HEK293 (cell line): Measurements from ENCODE around the gene SLC16A10.

Source experiments
- CTCF ChIA-PET: fragments of 350-600 bp; formaldehyde crosslinking; extraction: SDS; loops from one replicate; lab custom pipeline; 2021; ENCODE audit warnings: antibody characterized with exemption; lab: Yijun Ruan, JAX
- POLR2A ChIA-PET: fragments of 300-600 bp; formaldehyde crosslinking; extraction: SDS; loops from one replicate; lab custom pipeline; 2020; ENCODE audit warnings: antibody characterized with exemption, inconsistent platforms; lab: Yijun Ruan, JAX
- H3K27ac ChIP-seq: fragments of 200-500 bp; sonication (Bioruptor generic); 2 replicates; pipeline ENCODE4 v1.5.1; 2014; ENCODE audit warnings: low read depth, low read length, control low read depth, inconsistent platforms; ENCODE audit errors: extremely low read depth
- H3K36me3 ChIP-seq, 2 experiments: fragments of 200-500 bp in 1 of 2; sonication (Bioruptor generic) in 1 of 2; 1 replicate in 1 of 2; 2 replicates in 1 of 2; pipeline ENCODE4 v1.5.1; 2014 to 2017; ENCODE audit warnings: inconsistent platforms in 2 of 2, low read length in 2 of 2; ENCODE audit not compliant: control insufficient read depth in 2 of 2, insufficient read depth in 1 of 2
- H3K4me1 ChIP-seq: fragments of 200-500 bp; sonication (Bioruptor generic); 2 replicates; pipeline ENCODE4 v1.5.1; 2014; ENCODE audit warnings: mild to moderate bottlenecking, low read length, inconsistent platforms; ENCODE audit not compliant: control insufficient read depth, insufficient read depth
- H3K4me3 ChIP-seq: 2 replicates; pipeline ENCODE4 v1.5.1; 2011; ENCODE audit warnings: low read depth, mild to moderate bottlenecking, control low read depth, low read length, moderate library complexity
- H3K9me3 ChIP-seq: fragments of 200-500 bp; sonication (Bioruptor generic); 2 replicates; pipeline ENCODE4 v1.5.1; 2014; ENCODE audit warnings: low read depth, low read length, inconsistent platforms; ENCODE audit not compliant: control insufficient read depth, insufficient read depth
- ATF2 ChIP-seq: fragments of 450-650 bp; formaldehyde crosslinking; IDR thresholded peaks from 2 replicates; pipeline ENCODE4 v1.5.1; 2016; ENCODE audit warnings: missing biosample characterization, missing genetic modification characterization, low read depth
- ELK4 ChIP-seq: IDR thresholded peaks from 2 replicates; pipeline ENCODE4 v1.6.1; 2011; ENCODE audit warnings: mild to moderate bottlenecking, low read depth, low read length, borderline replicate concordance
- FEZF1 ChIP-seq: fragments of 450-650 bp; formaldehyde crosslinking; IDR thresholded peaks from 2 replicates; pipeline ENCODE4 v1.5.1; 2016; ENCODE audit warnings: missing biosample characterization, missing genetic modification characterization
- IKZF3 ChIP-seq: fragments of 450-650 bp; IDR thresholded peaks from 2 replicates; pipeline ENCODE4 v1.5.0; 2018; ENCODE audit warnings: missing biosample characterization, mild to moderate bottlenecking, missing genetic modification characterization, moderate library complexity
- KLF7 ChIP-seq: fragments of 450-650 bp; formaldehyde crosslinking; IDR thresholded peaks from 2 replicates; pipeline ENCODE4 v1.5.1; 2016; ENCODE audit warnings: missing biosample characterization, missing genetic modification characterization, borderline replicate concordance
- KLF8 ChIP-seq: fragments of 450-650 bp; formaldehyde crosslinking; IDR thresholded peaks from 2 replicates; pipeline ENCODE4 v1.5.1; 2016; ENCODE audit warnings: missing biosample characterization, missing genetic modification characterization
- PATZ1 ChIP-seq: fragments of 450-650 bp; formaldehyde crosslinking; IDR thresholded peaks from 2 replicates; pipeline ENCODE4 v1.5.1; 2016; ENCODE audit warnings: missing biosample characterization, missing genetic modification characterization
- RBAK ChIP-seq: fragments of 450-650 bp; formaldehyde crosslinking; IDR thresholded peaks from 2 replicates; pipeline ENCODE4 v1.5.1; 2016; ENCODE audit warnings: missing biosample characterization, missing genetic modification characterization
- REST ChIP-seq: fragments of 450-650 bp; formaldehyde crosslinking; IDR thresholded peaks from 2 replicates; pipeline ENCODE4 v1.5.1; 2016; ENCODE audit warnings: missing biosample characterization, missing genetic modification characterization
- SETDB1 ChIP-seq: IDR thresholded peaks from one replicate; pipeline ENCODE4 v1.6.1; 2017; ENCODE audit warnings: mild to moderate bottlenecking, low read length, moderate library complexity, mixed read lengths; ENCODE audit not compliant: insufficient read length
- ZBTB17 ChIP-seq: fragments of 450-650 bp; formaldehyde crosslinking; IDR thresholded peaks from 2 replicates; pipeline ENCODE4 v1.5.1; 2016; ENCODE audit warnings: missing biosample characterization, missing genetic modification characterization
- ZBTB8A ChIP-seq: fragments of 450-650 bp; formaldehyde crosslinking; IDR thresholded peaks from 2 replicates; pipeline ENCODE4 v1.5.1; 2016; ENCODE audit warnings: missing biosample characterization, missing genetic modification characterization
- ZNF112 ChIP-seq: fragments of 450-650 bp; formaldehyde crosslinking; IDR thresholded peaks from 2 replicates; pipeline ENCODE4 v1.5.0; 2017; ENCODE audit warnings: missing biosample characterization, missing genetic modification characterization
- ZNF140 ChIP-seq: fragments of 450-650 bp; formaldehyde crosslinking; IDR thresholded peaks from 2 replicates; pipeline ENCODE4 v1.5.1; 2016; ENCODE audit warnings: missing biosample characterization, missing genetic modification characterization
- ZNF184 ChIP-seq: fragments of 450-650 bp; IDR thresholded peaks from 2 replicates; pipeline ENCODE4 v1.5.1; 2018; ENCODE audit warnings: missing biosample characterization, mild to moderate bottlenecking, missing genetic modification characterization
- ZNF221 ChIP-seq: fragments of 450-650 bp; formaldehyde crosslinking; IDR thresholded peaks from 2 replicates; pipeline ENCODE4 v1.5.1; 2017; ENCODE audit warnings: missing biosample characterization, missing genetic modification characterization, borderline replicate concordance
- ZNF239 ChIP-seq: fragments of 450-650 bp; formaldehyde crosslinking; IDR thresholded peaks from 2 replicates; pipeline ENCODE4 v1.5.1; 2016; ENCODE audit warnings: missing biosample characterization, missing genetic modification characterization
- ZNF335 ChIP-seq: fragments of 450-650 bp; formaldehyde crosslinking; conservative IDR thresholded peaks from 2 replicates; pipeline ENCODE4 v1.5.1; 2016; ENCODE audit warnings: missing biosample characterization, missing genetic modification characterization
- ZNF37A ChIP-seq: fragments of 450-650 bp; IDR thresholded peaks from 2 replicates; pipeline ENCODE4 v1.5.1; 2018; ENCODE audit warnings: missing biosample characterization, missing genetic modification characterization
- ZNF404 ChIP-seq: fragments of 450-650 bp; formaldehyde crosslinking; IDR thresholded peaks from 2 replicates; pipeline ENCODE4 v1.5.1; 2017; ENCODE audit warnings: missing biosample characterization, missing genetic modification characterization
- ZNF530 ChIP-seq: fragments of 450-650 bp; formaldehyde crosslinking; IDR thresholded peaks from 2 replicates; pipeline ENCODE4 v1.5.1; 2016; ENCODE audit warnings: low read depth, missing biosample characterization, missing genetic modification characterization
- ZNF549 ChIP-seq: fragments of 450-650 bp; IDR thresholded peaks from 2 replicates; pipeline ENCODE4 v1.5.1; 2018; ENCODE audit warnings: missing biosample characterization, missing genetic modification characterization, mild to moderate bottlenecking, inconsistent platforms, moderate library complexity
- ZNF561 ChIP-seq: fragments of 450-650 bp; IDR thresholded peaks from 2 replicates; pipeline ENCODE4 v1.5.1; 2018; ENCODE audit warnings: missing biosample characterization, missing genetic modification characterization, borderline replicate concordance
- ZNF571 ChIP-seq: fragments of 450-650 bp; formaldehyde crosslinking; IDR thresholded peaks from 2 replicates; pipeline ENCODE4 v1.5.0; 2017; ENCODE audit warnings: missing biosample characterization, missing genetic modification characterization
- ZNF580 ChIP-seq: fragments of 450-650 bp; formaldehyde crosslinking; IDR thresholded peaks from 2 replicates; pipeline ENCODE4 v1.5.1; 2016; ENCODE audit warnings: missing biosample characterization, missing genetic modification characterization
- ZNF629 ChIP-seq: fragments of 450-650 bp; formaldehyde crosslinking; IDR thresholded peaks from 2 replicates; pipeline ENCODE4 v1.5.1; 2017; ENCODE audit warnings: missing biosample characterization, missing genetic modification characterization
- ZNF660 ChIP-seq: fragments of 450-650 bp; IDR thresholded peaks from 2 replicates; pipeline ENCODE4 v1.5.1; 2018; ENCODE audit warnings: missing biosample characterization, mild to moderate bottlenecking, missing genetic modification characterization
- ZNF776 ChIP-seq: fragments of 450-650 bp; formaldehyde crosslinking; IDR thresholded peaks from 2 replicates; pipeline ENCODE4 v1.5.0; 2017; ENCODE audit warnings: missing biosample characterization, missing genetic modification characterization, borderline replicate concordance
- ZNF791 ChIP-seq: fragments of 450-650 bp; formaldehyde crosslinking; IDR thresholded peaks from 2 replicates; pipeline ENCODE4 v1.5.1; 2016; ENCODE audit warnings: missing biosample characterization, missing genetic modification characterization
- ZSCAN16 ChIP-seq: fragments of 450-650 bp; formaldehyde crosslinking; IDR thresholded peaks from 2 replicates; pipeline ENCODE4 v1.5.1; 2016; ENCODE audit warnings: missing biosample characterization, missing genetic modification characterization

SLC16A10 gene

GRCh38 chr6:111124406-111124805 is 37.1 kb downstream of the SLC16A10 start:
- Histone ChIP-seq H3K36me3 (no peaks in the 10 kb centered on the region), H3K4me1 (peaks cover 9% of the 10 kb centered on the region; the same call in 1 of the 2 replicates), H3K4me3 (no peak overlapping the region), H3K9me3 (no peaks in the 10 kb centered on the region), H3K27ac (no peak overlapping the region)
- ChIA-PET CTCF (interaction anchor here (0.6 kb wide), 1 partner anchor 178 kb away, joined by 3 read pairs; no protein-coding TSS in a partner anchor), POLR2A (no interaction called here)
- TF ChIP-seq ZNF404 = no peak
- no peak for TF ChIP-seq KLF8 (tag by site-specific recombination)
- TF ChIP-seq REST (tag by site-specific recombination) = no peak
- no peak for TF ChIP-seq ZNF629 (tag by site-specific recombination)
- TF ChIP-seq ZNF239 (tag by site-specific recombination) = no peak
- no peak for TF ChIP-seq ZNF561 (tag by site-specific recombination)
- TF ChIP-seq PATZ1 (tag by site-specific recombination) = no peak
- TF ChIP-seq ZNF530 = no peak
- no peak for TF ChIP-seq ATF2 (tag by site-specific recombination)
- no peak for TF ChIP-seq ZNF571 (tag by site-specific recombination)
- no peak for TF ChIP-seq IKZF3
- TF ChIP-seq ZNF660 (tag by site-specific recombination) = no peak
- no peak for TF ChIP-seq ZNF184 (tag by site-specific recombination)
- no peak for TF ChIP-seq ZNF549 (tag by site-specific recombination)
- no peak for TF ChIP-seq ZNF335 (tag by site-specific recombination)

- TF ChIP-seq ZNF37A (tag by site-specific recombination) = no peak
- TF ChIP-seq ZBTB17 (tag by site-specific recombination) = peak; percentile 53
- TF ChIP-seq SETDB1 = no peak
- no peak for TF ChIP-seq RBAK (tag by site-specific recombination)
- no peak for TF ChIP-seq ZNF776 (tag by site-specific recombination)
- peak; percentile 71 for TF ChIP-seq FEZF1
- no peak for TF ChIP-seq ELK4
- no peak for TF ChIP-seq ZNF580
- no peak for TF ChIP-seq ZNF791 (tag by site-specific recombination)
- no peak for TF ChIP-seq ZSCAN16
- no peak for TF ChIP-seq ZBTB8A (tag by site-specific recombination)
- TF ChIP-seq KLF7 (tag by site-specific recombination) = no peak
- TF ChIP-seq ZNF221 (tag by site-specific recombination) = no peak
- TF ChIP-seq ZNF140 = no peak
- no peak for TF ChIP-seq ZNF112 (tag by site-specific recombination)
- Histone ChIP-seq H3K36me3 (peaks cover 0 to 6% of the 10 kb centered on the region in 2 experiments; a peak in 1 of 3 replicates), H3K9me3 (no peaks in the 10 kb centered on the region), H3K27ac (0 out of 2 replicates have a peak overlapping the region, but pooled peaks have one; percentile 32), H3K4me3 (no peak overlapping the region), H3K4me1 (peaks cover 2% of the 10 kb centered on the region; the same call in 1 of the 2 replicates)
- ChIA-PET POLR2A (no interaction called here), CTCF (interaction anchor here (0.6 to 1.1 kb wide), 2 partner anchors 119 to 379 kb away, joined by 3 to 6 read pairs; no protein-coding TSS in a partner anchor)
These were observed 41.7 kb downstream of the SLC16A10 start for GRCh38 chr6:111129013-111129412.
